Measurements from ENCODE around the gene ATIC. TPM values are rescaled to one million over a fixed set of nuclear protein-coding genes. Genes with fewer than 3 reads are reported as not detected.

The ATIC gene
- 10 to 100 TPM; 29.4 to 42.7 (median 38.6) TPM for total RNA-seq

GRCh38 chr2:215311625-215312396, at the start of gene ATIC:
Gene ATIC, plus strand, starts transcription at chr2:215312059. Its CDS starts 84 bp downstream, at chr2:215312143.
- TF ChIP-seq POLR2A (IDR thresholded peaks at IDR 0.05) (peak in 3 of 4 donors; percentile 14 to 61 (median 40)), CTCF (IDR thresholded peaks at IDR 0.05) (peak in 3 of 6 experiments; percentile 29 to 36 (median 31))
- Histone ChIP-seq H3K27me3 (no peaks in the 10 kb centered on the region), H3K4me1 (peaks cover 0 to 39% (median 0%) of the 10 kb centered on the region in 3 donors), H3K4me3 (peak within 1 kb of the TSS; percentile 66 to 74 (median 68)), H3K36me3 (peaks cover 0 to 16% (median 0%) of the 10 kb centered on the region in 3 donors), H3K9me3 (no peaks in the 10 kb centered on the region), H3K27ac (peak within 1 kb of the TSS; percentile 79 to 85 (median 84))
- intact Hi-C loops (cut with DNase I), result no loop called here
- 0% methylated on average over 7 to 22 of the region's 64 CpGs for WGBS, 2 donors
- peak; percentile 70 for DNase-seq

GRCh38 chr2:215262303-215262702, 49.6 kb upstream of the ATIC start:
- no peak overlapping the region for H3K4me3 ChIP-seq
- TF ChIP-seq CTCF (IDR thresholded peaks at IDR 0.05), result no peak
- TF ChIP-seq POLR2A (IDR thresholded peaks at IDR 0.05), result no peak
- 81% methylated on average over 1 of the region's 1 CpG for WGBS, 2 donors
- intact Hi-C loops (cut with DNase I), result loop anchor here (10.0 kb wide), 1 partner anchor 298 kb away; no protein-coding TSS in a partner anchor
- H3K27me3 ChIP-seq, result no peaks in the 10 kb centered on the region
- H3K4me1 ChIP-seq, result no peaks in the 10 kb centered on the region
- H3K27ac ChIP-seq, result no peak overlapping the region
- H3K9me3 ChIP-seq, result no peaks in the 10 kb centered on the region
- H3K36me3 ChIP-seq, result no peaks in the 10 kb centered on the region
- no peak for DNase-seq

GRCh38 chr2:215262741-215263362, 49.0 kb upstream of the ATIC start:
- 66 to 70% methylated on average over 4 of the region's 4 CpGs for WGBS, 2 donors
- no peak for DNase-seq
- H3K4me1 ChIP-seq, result no peaks in the 10 kb centered on the region
- TF ChIP-seq POLR2A (IDR thresholded peaks at IDR 0.05), result no peak
- TF ChIP-seq CTCF (IDR thresholded peaks at IDR 0.05), result no peak
- H3K4me3 ChIP-seq, result no peak overlapping the region
- H3K27me3 ChIP-seq, result no peaks in the 10 kb centered on the region
- H3K9me3 ChIP-seq, result no peaks in the 10 kb centered on the region
- intact Hi-C loops (cut with DNase I), result loop anchor here (10.0 kb wide), 1 partner anchor 298 kb away; no protein-coding TSS in a partner anchor
- H3K27ac ChIP-seq, result no peak overlapping the region
- no peaks in the 10 kb centered on the region for H3K36me3 ChIP-seq

GRCh38 chr2:215264374-215264773, 47.5 kb upstream of the ATIC start:
- no peak for DNase-seq
- Histone ChIP-seq H3K4me3 (no peak overlapping the region), H3K9me3 (no peaks in the 10 kb centered on the region), H3K36me3 (no peaks in the 10 kb centered on the region), H3K27ac (no peak overlapping the region), H3K27me3 (no peaks in the 10 kb centered on the region), H3K4me1 (peaks cover 0 to 2% (median 0%) of the 10 kb centered on the region in 3 donors)
- intact Hi-C loops (cut with DNase I), result loop anchor here (10.0 kb wide), 1 partner anchor 300 kb away; no protein-coding TSS in a partner anchor
- 86 to 88% methylated on average over 4 of the region's 4 CpGs for WGBS, 2 donors
- TF ChIP-seq CTCF (IDR thresholded peaks at IDR 0.05) (no peak), POLR2A (IDR thresholded peaks at IDR 0.05) (no peak)
